B cell (primary cell): ENCODE data around the gene MYMX.

Experiments
- EZH2 ChIP-seq: IDR thresholded peaks from 2 replicates; pipeline ENCODE4 v1.6.1; 2012; ENCODE audit warnings: borderline replicate concordance, low read depth, mild to moderate bottlenecking, moderate library complexity, low read length; ENCODE audit not compliant: insufficient read depth, poor library complexity, severe bottlenecking
- TF ChIP-seq, protein P1 (sequence below): fragments of 200-600 bp; IDR thresholded peaks from one replicate; pipeline ENCODE4 v1.8.0; 2022; ENCODE audit warnings: antibody characterized with exemption, mild to moderate bottlenecking

- TF ChIP-seq, protein P1, sequence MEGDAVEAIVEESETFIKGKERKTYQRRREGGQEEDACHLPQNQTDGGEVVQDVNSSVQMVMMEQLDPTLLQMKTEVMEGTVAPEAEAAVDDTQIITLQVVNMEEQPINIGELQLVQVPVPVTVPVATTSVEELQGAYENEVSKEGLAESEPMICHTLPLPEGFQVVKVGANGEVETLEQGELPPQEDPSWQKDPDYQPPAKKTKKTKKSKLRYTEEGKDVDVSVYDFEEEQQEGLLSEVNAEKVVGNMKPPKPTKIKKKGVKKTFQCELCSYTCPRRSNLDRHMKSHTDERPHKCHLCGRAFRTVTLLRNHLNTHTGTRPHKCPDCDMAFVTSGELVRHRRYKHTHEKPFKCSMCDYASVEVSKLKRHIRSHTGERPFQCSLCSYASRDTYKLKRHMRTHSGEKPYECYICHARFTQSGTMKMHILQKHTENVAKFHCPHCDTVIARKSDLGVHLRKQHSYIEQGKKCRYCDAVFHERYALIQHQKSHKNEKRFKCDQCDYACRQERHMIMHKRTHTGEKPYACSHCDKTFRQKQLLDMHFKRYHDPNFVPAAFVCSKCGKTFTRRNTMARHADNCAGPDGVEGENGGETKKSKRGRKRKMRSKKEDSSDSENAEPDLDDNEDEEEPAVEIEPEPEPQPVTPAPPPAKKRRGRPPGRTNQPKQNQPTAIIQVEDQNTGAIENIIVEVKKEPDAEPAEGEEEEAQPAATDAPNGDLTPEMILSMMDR, result no peak
- TF ChIP-seq EZH2, result no peak
These were observed 5.2 kb downstream of the MYMX start for GRCh38 chr6:44221961-44222335.
